MG63 (cell line): ENCODE measurements around the gene ZNF217. TPM values are rescaled to one million over a fixed set of nuclear protein-coding genes. Genes with fewer than 3 reads are reported as not detected.
"Not testable (repeated sequence)": the region's sequence is repeated elsewhere in the genome, so short reads cannot be mapped to it uniquely, and the experiment has no call there.

Experiments used
- DNase-seq: peaks from one replicate; pipeline ENCODE4 v3.0.0-alpha.2; 2020
- H3K27me3 ChIP-seq: fragments of 250-450 bp; sonication (Bioruptor Pico); 2 replicates; pipeline ENCODE4 v1.5.1; 2020; ENCODE audit warnings: mild to moderate bottlenecking, moderate library complexity
- H3K36me3 ChIP-seq: fragments of 250-450 bp; sonication (Bioruptor Pico); 2 replicates; pipeline ENCODE4 v1.5.1; 2020; ENCODE audit warnings: mild to moderate bottlenecking, moderate library complexity
- H3K4me3 ChIP-seq: fragments of 250-450 bp; sonication (Bioruptor Pico); 2 replicates; pipeline ENCODE4 v1.5.1; 2020; ENCODE audit warnings: mild to moderate bottlenecking, moderate library complexity
- H3K9me3 ChIP-seq: fragments of 250-450 bp; sonication (Bioruptor Pico); 2 replicates; pipeline ENCODE4 v1.5.1; 2020; ENCODE audit warnings: mild to moderate bottlenecking, moderate library complexity
- total RNA-seq: library from RNA; depleted of rRNA; stranded (reverse); fragments of >200 nt; shearing (Covaris generic); gene quantifications from 2 replicates; pipeline ENCODE4 v1.2.3, GENCODE V29; 2014; ENCODE audit warnings: low replicate concordance

Gene ZNF217
- total RNA-seq, 1 experiment from 2014 or later: 15.7 TPM

GRCh38 chr20:53606364-53606985 is 12.8 kb upstream of the ZNF217 start:
- Histone ChIP-seq H3K27me3 (no peaks in the 10 kb centered on the region), H3K4me3 (no peak overlapping the region), H3K36me3 (0 out of 2 replicates have a peak, but pooled peaks cover 2% of the 10 kb centered on the region), H3K9me3 (no peaks in the 10 kb centered on the region)
- DNase-seq: peak; percentile 82

- H3K27me3 ChIP-seq, DNase-seq, H3K4me3 ChIP-seq, H3K9me3 ChIP-seq, H3K36me3 ChIP-seq: not testable (repeated sequence)
Measured at GRCh38 chr20:53605401-53605800, 11.8 kb upstream of the ZNF217 start.

DNA sequence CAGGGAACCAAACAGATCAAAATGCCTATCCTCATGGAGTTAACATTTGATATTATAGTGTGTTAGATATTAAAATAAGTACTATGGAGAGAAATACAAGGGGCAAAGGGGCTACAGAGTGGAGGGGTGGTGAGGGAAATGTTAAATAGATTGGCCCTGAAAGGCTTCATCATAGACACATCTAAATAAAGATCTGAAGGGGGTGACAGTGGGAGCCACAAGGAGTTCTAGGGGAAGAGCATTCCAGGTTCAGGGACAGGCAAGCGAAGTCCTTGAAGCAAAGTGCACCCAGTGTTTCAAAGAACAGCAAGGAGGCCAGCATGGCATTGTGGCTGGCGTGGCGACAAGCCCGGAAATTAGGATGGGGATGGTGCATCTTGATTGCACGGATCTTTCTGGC is 11.2 kb upstream of the ZNF217 start:
- H3K4me3 ChIP-seq, DNase-seq, H3K36me3 ChIP-seq, H3K9me3 ChIP-seq, H3K27me3 ChIP-seq: not testable (repeated sequence)

- no peaks in the 10 kb centered on the region for H3K9me3 ChIP-seq
- DNase-seq: no peak
- H3K36me3 ChIP-seq: 0 out of 2 replicates have a peak, but pooled peaks cover 2% of the 10 kb centered on the region
- H3K4me3 ChIP-seq: no peak overlapping the region
- no peaks in the 10 kb centered on the region for H3K27me3 ChIP-seq
Measured at GRCh38 chr20:53602661-53603060, 9.0 kb upstream of the ZNF217 start.

DNA sequence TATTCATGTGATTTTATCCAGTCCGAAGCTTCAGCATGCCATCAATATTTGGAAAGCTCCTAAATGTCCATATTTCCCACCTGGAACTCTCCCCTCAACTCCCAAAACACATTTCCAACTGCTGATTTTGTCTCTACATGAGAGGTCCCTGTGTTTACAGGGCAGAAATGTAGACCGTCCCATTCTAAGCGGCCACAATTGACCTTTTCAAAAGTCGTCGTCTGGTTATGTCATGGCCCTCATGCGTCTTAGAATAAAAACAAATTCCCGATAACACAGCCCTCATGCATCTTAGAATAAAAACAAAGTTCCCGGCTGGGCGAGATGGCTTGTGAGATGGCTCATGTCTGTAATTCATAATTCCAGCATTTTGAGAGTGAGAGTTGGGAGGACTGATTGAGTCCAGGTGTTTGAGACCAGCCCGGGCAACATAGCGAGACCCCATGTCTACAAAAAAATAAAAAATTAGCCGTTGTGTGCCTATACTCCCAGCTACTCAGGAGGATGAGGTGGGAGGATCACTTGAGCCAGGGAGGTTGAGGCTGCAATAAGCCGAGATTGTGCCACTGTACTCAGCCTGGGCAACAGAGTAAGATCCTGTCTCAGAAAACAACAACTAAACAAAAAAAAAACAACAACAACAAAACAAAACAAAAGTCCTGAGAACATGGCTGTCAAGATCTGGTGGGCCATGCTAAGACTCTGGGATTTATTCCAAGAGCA is 6.4 kb upstream of the ZNF217 start:
- H3K9me3 ChIP-seq: no peaks in the 10 kb centered on the region
- H3K27me3 ChIP-seq: no peaks in the 10 kb centered on the region
- no peaks in the 10 kb centered on the region for H3K36me3 ChIP-seq
- no peak overlapping the region for H3K4me3 ChIP-seq
- DNase-seq: no peak

- Histone ChIP-seq H3K27me3 (no peaks in the 10 kb centered on the region), H3K36me3 (no peaks in the 10 kb centered on the region), H3K4me3 (no peak overlapping the region), H3K9me3 (no peaks in the 10 kb centered on the region)
- no peak for DNase-seq
Measured at GRCh38 chr20:53599378-53599777, 5.7 kb upstream of the ZNF217 start.

GRCh38 chr20:53599044-53599362 is 5.4 kb upstream of the ZNF217 start:
- H3K4me3 ChIP-seq: no peak overlapping the region
- DNase-seq: no peak
- no peaks in the 10 kb centered on the region for H3K36me3 ChIP-seq
- H3K27me3 ChIP-seq: no peaks in the 10 kb centered on the region
- H3K9me3 ChIP-seq: no peaks in the 10 kb centered on the region

GRCh38 chr20:53598140-53599043 is 4.8 kb upstream of the ZNF217 start:
- no peaks in the 10 kb centered on the region for H3K36me3 ChIP-seq
- H3K4me3 ChIP-seq: no peak overlapping the region
- no peaks in the 10 kb centered on the region for H3K9me3 ChIP-seq
- no peak for DNase-seq
- H3K27me3 ChIP-seq: no peaks in the 10 kb centered on the region

DNA sequence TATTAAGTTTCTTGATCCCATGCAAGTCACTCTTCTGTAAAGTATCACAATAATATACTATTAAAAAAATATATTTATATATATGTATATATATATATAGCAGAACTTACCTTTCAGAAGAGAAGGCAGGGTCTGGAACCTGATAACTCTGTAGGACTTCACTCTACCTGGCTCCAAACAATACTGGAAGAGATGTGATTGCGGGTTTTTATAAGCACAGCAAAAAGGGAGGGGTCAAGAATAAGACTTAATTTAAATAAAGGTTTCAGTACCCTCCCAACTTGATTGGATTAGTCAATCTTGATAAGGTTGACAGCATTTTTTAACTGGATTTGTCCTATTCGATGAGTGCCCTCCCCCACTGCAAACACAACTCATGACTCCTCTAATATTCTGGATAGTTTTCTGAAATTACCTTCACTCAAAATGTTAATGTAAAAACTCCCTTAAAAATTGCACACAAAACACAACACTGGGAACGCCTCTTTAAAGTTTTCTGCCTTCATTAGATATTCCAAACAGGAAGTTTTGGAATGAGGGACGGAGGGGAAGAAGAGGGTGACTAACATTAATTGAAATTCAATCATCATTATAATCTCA is 4.0 kb upstream of the ZNF217 start:
- Histone ChIP-seq H3K9me3 (no peaks in the 10 kb centered on the region), H3K27me3 (no peaks in the 10 kb centered on the region), H3K4me3 (no peak overlapping the region), H3K36me3 (no peaks in the 10 kb centered on the region)
- no peak for DNase-seq

GRCh38 chr20:53597030-53597482 is 3.4 kb upstream of the ZNF217 start:
- no peak for DNase-seq
- H3K9me3 ChIP-seq: no peaks in the 10 kb centered on the region
- H3K4me3 ChIP-seq: no peak overlapping the region
- no peaks in the 10 kb centered on the region; the same call in 1 of the 2 replicates for H3K36me3 ChIP-seq
- H3K27me3 ChIP-seq: no peaks in the 10 kb centered on the region

DNA sequence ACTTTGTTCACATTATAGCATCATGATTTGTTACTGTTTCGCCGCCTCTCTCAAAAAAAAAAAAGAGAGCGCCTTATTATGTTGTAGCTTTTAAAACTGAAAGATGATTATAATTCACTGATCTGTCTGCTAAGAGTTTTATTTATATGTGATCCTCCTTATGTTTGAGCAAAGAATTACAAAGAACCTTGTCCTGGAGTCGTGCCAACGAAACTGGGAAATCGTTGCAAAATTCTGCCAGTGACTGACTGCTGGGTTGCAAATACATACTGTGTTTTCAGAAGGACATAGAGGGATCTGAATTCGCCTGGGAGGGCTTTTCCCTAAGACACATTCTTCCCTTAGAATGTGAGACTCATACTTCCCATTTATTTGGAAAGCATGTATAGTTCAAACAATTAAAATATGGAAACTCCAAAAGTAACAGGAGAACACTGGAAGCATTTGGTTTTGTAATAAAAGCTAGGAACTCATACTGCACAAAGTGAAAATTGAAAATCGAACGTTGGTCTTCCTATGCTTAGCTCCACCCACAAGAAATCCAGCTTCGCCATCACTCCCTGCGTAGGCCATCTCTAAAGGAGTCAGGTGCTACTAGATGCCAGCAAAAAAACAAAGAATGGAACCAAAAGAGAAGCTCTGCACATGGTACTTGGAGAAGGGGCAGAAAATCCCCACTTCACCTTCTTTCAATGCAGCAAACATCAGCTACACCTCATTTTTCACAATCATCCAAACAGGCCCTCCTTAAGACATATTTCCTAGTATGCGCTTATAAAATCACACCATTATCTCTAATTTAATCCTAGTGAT is 2.8 kb upstream of the ZNF217 start:
- DNase-seq, H3K4me3 ChIP-seq, H3K9me3 ChIP-seq, H3K27me3 ChIP-seq, H3K36me3 ChIP-seq: not testable (repeated sequence)

GRCh38 chr20:53595742-53596141 is 2.1 kb upstream of the ZNF217 start:
- not testable (repeated sequence) for H3K27me3 ChIP-seq, H3K9me3 ChIP-seq, H3K4me3 ChIP-seq, DNase-seq, H3K36me3 ChIP-seq

- Histone ChIP-seq H3K36me3 (peaks cover 4% of the 10 kb centered on the region), H3K4me3 (peak overlapping the region; percentile 68), H3K9me3 (no peaks in the 10 kb centered on the region), H3K27me3 (no peaks in the 10 kb centered on the region)
- no peak for DNase-seq
Measured at GRCh38 chr20:53595018-53595378, 1.4 kb upstream of the ZNF217 start.

GRCh38 chr20:53594068-53595017 is 704 bp upstream of the ZNF217 start:
- peak; percentile 93 for DNase-seq
- peaks cover 5% of the 10 kb centered on the region for H3K36me3 ChIP-seq
- H3K27me3 ChIP-seq: no peaks in the 10 kb centered on the region
- peak overlapping the region; percentile 80 for H3K4me3 ChIP-seq
- H3K9me3 ChIP-seq: no peaks in the 10 kb centered on the region

GRCh38 chr20:53592992-53593465 is 610 bp downstream of the ZNF217 start:
- H3K27me3 ChIP-seq: no peaks in the 10 kb centered on the region
- peak; percentile 39 for DNase-seq
- H3K4me3 ChIP-seq: peak overlapping the region; percentile 80
- H3K36me3 ChIP-seq: peaks cover 5% of the 10 kb centered on the region
- no peaks in the 10 kb centered on the region for H3K9me3 ChIP-seq
